Neural crest cell (in vitro differentiated cells): ENCODE measurements around the gene VEZF1. TPM values are rescaled to one million over a fixed set of nuclear protein-coding genes. Genes with fewer than 3 reads are reported as not detected.
A peak's percentile ranks its signal among the peaks of the same experiment; 100 is the strongest.
"Not testable (repeated sequence)": the region's sequence is repeated elsewhere in the genome, so short reads cannot be mapped to it uniquely, and the experiment has no call there.

Experiments used
- DNase-seq: peaks from one replicate; pipeline ENCODE4 v3.0.0; 2021; ENCODE audit warnings: low read depth, mixed read lengths, low spot score
- H3K27ac Mint-ChIP-seq: one replicate; pipeline ENCODE4 v1.8.0; 2021; ENCODE audit warnings: mild to moderate bottlenecking, mixed read lengths; ENCODE audit not compliant: unreplicated experiment
- H3K27me3 Mint-ChIP-seq: 2 replicates; pipeline ENCODE4 v1.8.0; 2021; ENCODE audit warnings: low read depth, mild to moderate bottlenecking, mixed read lengths
- H3K36me3 Mint-ChIP-seq: 2 replicates; pipeline ENCODE4 v1.8.0; 2021; ENCODE audit warnings: low read depth, mild to moderate bottlenecking, mixed read lengths
- H3K4me1 Mint-ChIP-seq: 2 replicates; pipeline ENCODE4 v1.8.0; 2021; ENCODE audit warnings: mixed read lengths
- H3K4me3 Mint-ChIP-seq: one replicate; pipeline ENCODE4 v1.8.0; 2021; ENCODE audit warnings: mild to moderate bottlenecking, mixed read lengths
- H3K9me3 Mint-ChIP-seq: 2 replicates; pipeline ENCODE4 v1.8.0; 2021; ENCODE audit warnings: mixed read lengths
- total RNA-seq: library from RNA; stranded (reverse); gene quantifications from 2 replicates; pipeline ENCODE4 v1.2.1, GENCODE V29; 2021
- TF ChIP-seq, protein P1 (sequence below): fragments of 200-600 bp; sonication (generic); conservative IDR thresholded peaks from 2 replicates; pipeline ENCODE4 v1.5.0; 2021; ENCODE audit warnings: antibody characterized with exemption, mild to moderate bottlenecking

The VEZF1 gene
- total RNA-seq, 1 donor from 2014 or later, result 139 TPM

GRCh38 chr17:57982452-57983170 is 5.4 kb downstream of the VEZF1 start:
- peak overlapping the region; percentile 84 for H3K4me3 Mint-ChIP-seq
- peaks cover 10% of the 10 kb centered on the region for H3K27me3 Mint-ChIP-seq
- H3K4me1 Mint-ChIP-seq, result peaks cover 71% of the 10 kb centered on the region
- TF ChIP-seq, protein P1, sequence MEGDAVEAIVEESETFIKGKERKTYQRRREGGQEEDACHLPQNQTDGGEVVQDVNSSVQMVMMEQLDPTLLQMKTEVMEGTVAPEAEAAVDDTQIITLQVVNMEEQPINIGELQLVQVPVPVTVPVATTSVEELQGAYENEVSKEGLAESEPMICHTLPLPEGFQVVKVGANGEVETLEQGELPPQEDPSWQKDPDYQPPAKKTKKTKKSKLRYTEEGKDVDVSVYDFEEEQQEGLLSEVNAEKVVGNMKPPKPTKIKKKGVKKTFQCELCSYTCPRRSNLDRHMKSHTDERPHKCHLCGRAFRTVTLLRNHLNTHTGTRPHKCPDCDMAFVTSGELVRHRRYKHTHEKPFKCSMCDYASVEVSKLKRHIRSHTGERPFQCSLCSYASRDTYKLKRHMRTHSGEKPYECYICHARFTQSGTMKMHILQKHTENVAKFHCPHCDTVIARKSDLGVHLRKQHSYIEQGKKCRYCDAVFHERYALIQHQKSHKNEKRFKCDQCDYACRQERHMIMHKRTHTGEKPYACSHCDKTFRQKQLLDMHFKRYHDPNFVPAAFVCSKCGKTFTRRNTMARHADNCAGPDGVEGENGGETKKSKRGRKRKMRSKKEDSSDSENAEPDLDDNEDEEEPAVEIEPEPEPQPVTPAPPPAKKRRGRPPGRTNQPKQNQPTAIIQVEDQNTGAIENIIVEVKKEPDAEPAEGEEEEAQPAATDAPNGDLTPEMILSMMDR, result no peak
- H3K27ac Mint-ChIP-seq, result no peak overlapping the region
- no peak for DNase-seq
- peaks cover 15% of the 10 kb centered on the region for H3K36me3 Mint-ChIP-seq
- H3K9me3 Mint-ChIP-seq, result no peaks in the 10 kb centered on the region

DNA sequence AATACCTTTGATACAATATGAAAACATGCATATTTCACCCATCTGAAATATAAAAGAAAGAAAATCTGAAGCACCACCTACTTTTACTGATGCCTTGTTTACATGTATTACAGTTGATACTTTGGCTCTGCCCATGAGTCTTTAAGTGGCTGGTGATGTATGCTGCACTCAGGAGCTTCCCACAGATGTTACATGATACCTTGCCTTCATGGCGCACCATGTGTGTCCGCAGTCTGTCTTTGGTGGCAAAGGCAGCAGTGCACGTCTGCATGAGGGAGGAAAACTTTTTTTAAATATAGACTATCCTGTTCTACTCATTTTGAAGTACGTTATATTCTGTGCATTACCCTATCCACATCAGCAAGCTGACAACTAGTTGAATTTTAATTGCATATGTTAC is 7.5 kb downstream of the VEZF1 start:
- Mint-ChIP-seq H3K4me1 (peaks cover 69% of the 10 kb centered on the region), H3K27ac (no peak overlapping the region), H3K9me3 (no peaks in the 10 kb centered on the region), H3K27me3 (no peaks in the 10 kb centered on the region), H3K4me3 (peak overlapping the region; percentile 6), H3K36me3 (peaks cover 18% of the 10 kb centered on the region)
- no peak for DNase-seq
- TF ChIP-seq, protein P1, result no peak

DNA sequence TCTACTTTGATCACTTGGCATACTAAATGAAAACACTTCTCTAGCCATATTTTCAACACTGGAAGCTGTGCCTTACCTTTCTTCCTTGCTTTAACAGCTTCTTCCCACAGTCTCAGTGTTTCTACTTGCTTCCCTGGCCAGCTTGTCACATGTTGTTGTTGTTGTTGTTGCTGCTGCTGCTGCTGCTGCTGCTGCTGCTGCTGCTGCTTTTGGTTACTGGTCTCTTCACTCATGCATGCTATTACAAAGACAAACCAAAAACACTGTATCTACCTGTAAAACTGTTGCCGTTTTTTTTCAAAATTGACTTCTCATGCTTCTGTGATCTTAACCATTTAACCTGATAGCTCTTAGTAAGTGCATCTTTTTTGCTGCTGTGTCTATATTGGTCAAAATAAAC is 9.0 kb downstream of the VEZF1 start:
- Mint-ChIP-seq H3K36me3 (peaks cover 22% of the 10 kb centered on the region), H3K9me3 (no peaks in the 10 kb centered on the region), H3K4me3 (no peak overlapping the region), H3K27ac (no peak overlapping the region), H3K27me3 (no peaks in the 10 kb centered on the region), H3K4me1 (peaks cover 55% of the 10 kb centered on the region)
- no peak for DNase-seq
- TF ChIP-seq, protein P1, result no peak

DNA sequence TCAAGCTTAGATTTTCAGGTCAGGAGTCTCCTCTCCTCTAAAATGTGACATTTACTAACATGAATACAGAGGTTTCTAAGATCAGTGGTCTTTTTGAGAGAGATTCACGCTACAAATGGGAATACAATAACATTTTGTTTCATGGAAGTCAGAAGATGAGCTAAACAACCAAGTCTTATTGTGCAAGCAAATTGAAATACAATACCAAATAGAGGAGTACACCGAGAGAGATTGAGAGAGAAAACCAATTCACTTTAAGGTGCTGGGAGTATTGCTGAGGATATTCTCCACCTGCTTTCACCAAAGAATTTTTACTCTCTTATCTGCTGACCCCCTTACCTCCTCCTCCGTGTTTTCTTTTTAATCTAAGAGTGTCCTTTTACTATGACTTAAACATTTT is 11.5 kb downstream of the VEZF1 start:
- no peaks in the 10 kb centered on the region for H3K9me3 Mint-ChIP-seq
- no peaks in the 10 kb centered on the region for H3K27me3 Mint-ChIP-seq
- TF ChIP-seq, protein P1, result no peak
- H3K4me1 Mint-ChIP-seq, result peaks cover 30% of the 10 kb centered on the region
- H3K36me3 Mint-ChIP-seq, result peaks cover 22% of the 10 kb centered on the region
- DNase-seq, result no peak
- H3K4me3 Mint-ChIP-seq, result no peak overlapping the region
- H3K27ac Mint-ChIP-seq, result no peak overlapping the region

DNA sequence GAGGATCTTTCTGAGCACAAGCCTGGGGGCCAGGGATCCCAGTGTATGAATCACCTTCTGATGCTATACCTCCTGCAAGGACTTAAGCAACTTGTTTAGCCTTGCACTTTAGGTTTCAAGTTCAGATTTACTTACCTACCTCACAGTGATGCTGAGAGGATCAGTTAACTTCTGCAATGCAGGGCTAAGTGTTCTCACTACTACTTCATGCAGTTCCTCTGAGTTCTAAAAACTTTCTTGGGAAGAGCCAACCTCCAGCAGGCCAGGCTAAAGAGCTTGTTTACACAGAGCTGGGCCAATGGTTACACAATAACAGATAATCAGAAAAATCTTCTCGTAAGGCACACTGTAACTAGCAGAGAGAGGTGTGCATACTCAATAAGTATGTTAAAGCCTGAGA is 13.0 kb downstream of the VEZF1 start:
- TF ChIP-seq, protein P1, result no peak

GRCh38 chr17:57974053-57974824 is 13.8 kb downstream of the VEZF1 start:
- not testable (repeated sequence) for H3K9me3 Mint-ChIP-seq, H3K27me3 Mint-ChIP-seq, H3K27ac Mint-ChIP-seq, H3K4me3 Mint-ChIP-seq, DNase-seq
- peaks cover 22% of the 10 kb centered on the region for H3K36me3 Mint-ChIP-seq
- H3K4me1 Mint-ChIP-seq, result peaks cover 36% of the 10 kb centered on the region

More for the DNA sequence above, 13.0 kb downstream of the VEZF1 start:
- H3K4me1 Mint-ChIP-seq, result peaks cover 32% of the 10 kb centered on the region
- H3K27me3 Mint-ChIP-seq, result no peaks in the 10 kb centered on the region
- H3K36me3 Mint-ChIP-seq, result peaks cover 22% of the 10 kb centered on the region
- H3K9me3 Mint-ChIP-seq, result no peaks in the 10 kb centered on the region
- no peak overlapping the region for H3K27ac Mint-ChIP-seq
- no peak for DNase-seq
- H3K4me3 Mint-ChIP-seq, result no peak overlapping the region
